Stimulated activated CD4-positive, alpha-beta T cell treated with anti-CD3 and anti-CD28 coated beads, Interleukin-1b, Interleukin-23, amount 100 ng/mL, for 4 hours (primary cell): Measurements from ENCODE around the gene KIAA0586.
A peak's percentile ranks its signal among the peaks of the same experiment; 100 is the strongest.
"Not testable (repeated sequence)": the region's sequence is repeated elsewhere in the genome, so short reads cannot be mapped to it uniquely, and the experiment has no call there.

Experiments
- DNase-seq, 2 donors: peaks; one replicate each; pipeline ENCODE4 v3.0.0-alpha.2; 2020; ENCODE audit warnings: low read depth in 2 of 2

Gene KIAA0586

GRCh38 chr14:58547649-58548048 lies 120.1 kb downstream of the KIAA0586 start:
- no peak for DNase-seq

- no peak for DNase-seq
Measured at GRCh38 chr14:58549105-58549757, 121.7 kb downstream of the KIAA0586 start.

GRCh38 chr14:58553959-58554358 lies 126.4 kb downstream of the KIAA0586 start:
- DNase-seq, result no peak

- DNase-seq, result no peak
Measured at GRCh38 chr14:58555647-58556046, 128.1 kb downstream of the KIAA0586 start.

- DNase-seq, result no peak
Measured at GRCh38 chr14:58557242-58557641, 129.7 kb downstream of the KIAA0586 start.

- DNase-seq, result no peak
Measured at GRCh38 chr14:58560208-58560607, 132.7 kb downstream of the KIAA0586 start.

- no peak for DNase-seq
Measured at GRCh38 chr14:58562141-58562540, 134.6 kb downstream of the KIAA0586 start.

GRCh38 chr14:58563978-58564377 lies 136.5 kb downstream of the KIAA0586 start:
- DNase-seq, result no peak

GRCh38 chr14:58565832-58566231 lies 138.3 kb downstream of the KIAA0586 start:
- DNase-seq, result no peak

- DNase-seq, result no peak
Measured at GRCh38 chr14:58566979-58567378, 139.5 kb downstream of the KIAA0586 start.

- no peak for DNase-seq
Measured at GRCh38 chr14:58568322-58568721, 140.8 kb downstream of the KIAA0586 start.

- no peak for DNase-seq
Measured at GRCh38 chr14:58571256-58571655, 143.7 kb downstream of the KIAA0586 start.

GRCh38 chr14:58571769-58572472 lies 144.4 kb downstream of the KIAA0586 start:
- DNase-seq, result peak; percentile 21 to 35

- no peak for DNase-seq
Measured at GRCh38 chr14:58572473-58572853, 144.9 kb downstream of the KIAA0586 start.

- DNase-seq, result no peak
Measured at GRCh38 chr14:58572863-58573262, 145.3 kb downstream of the KIAA0586 start.

GRCh38 chr14:58574623-58575022 lies 147.1 kb downstream of the KIAA0586 start:
- DNase-seq, result no peak

GRCh38 chr14:58575956-58576355 lies 148.4 kb downstream of the KIAA0586 start:
- no peak for DNase-seq

GRCh38 chr14:58580035-58580434 lies 152.5 kb downstream of the KIAA0586 start:
- not testable (repeated sequence) for DNase-seq

- DNase-seq, result not testable (repeated sequence)
Measured at GRCh38 chr14:58581389-58581788, 153.9 kb downstream of the KIAA0586 start.

GRCh38 chr14:58584383-58584782 lies 156.9 kb downstream of the KIAA0586 start:
- DNase-seq, result no peak

GRCh38 chr14:58587271-58587670 lies 159.8 kb downstream of the KIAA0586 start:
- DNase-seq, result no peak

GRCh38 chr14:58588321-58588720 lies 160.8 kb downstream of the KIAA0586 start:
- not testable (repeated sequence) for DNase-seq

- DNase-seq, result no peak
Measured at GRCh38 chr14:58593977-58594376, 166.5 kb downstream of the KIAA0586 start.
